Measurements from ENCODE around the gene CD96. TPM values are rescaled to one million over a fixed set of nuclear protein-coding genes. Genes with fewer than 3 reads are reported as not detected.

CD96 gene
- total RNA-seq, 1 experiment from 2014 or later = not detected

- H3K9ac ChIP-seq (ENCODE audit: low read length) = no peak overlapping the region
- H3K9me3 ChIP-seq (ENCODE audit: low read length) = no peaks in the 10 kb centered on the region
- H3K79me2 ChIP-seq (ENCODE audit: low read length) = no peaks in the 10 kb centered on the region
- H3K36me3 ChIP-seq (ENCODE audit: insufficient read depth, low read length) = no peaks in the 10 kb centered on the region
- H3K4me2 ChIP-seq (ENCODE audit: low read depth, low read length, poor library complexity, severe bottlenecking) = no peak overlapping the region
- H3K4me1 ChIP-seq (ENCODE audit: low read length) = no peaks in the 10 kb centered on the region
- no peak overlapping the region for H3K27ac ChIP-seq (ENCODE audit: low read length)
- DNase-seq = no peak
- H3K9me2 ChIP-seq (replicated peaks; ENCODE audit: insufficient read depth, low read length) = no peaks in the 10 kb centered on the region
- no peaks in the 10 kb centered on the region for H4K20me1 ChIP-seq (ENCODE audit: insufficient read depth, low read depth, low read length)
- H3K27me3 ChIP-seq (ENCODE audit: low read length) = no peaks in the 10 kb centered on the region
- no peak overlapping the region for H2AFZ ChIP-seq (ENCODE audit: low read length)
- no peak overlapping the region for H3K4me3 ChIP-seq (ENCODE audit: low read length)
These were observed 28.5 kb downstream of the CD96 start for GRCh38 chr3:111570404-111571030.

GRCh38 chr3:111571282-111571681 lies 29.3 kb downstream of the CD96 start:
- H3K79me2 ChIP-seq (ENCODE audit: low read length) = no peaks in the 10 kb centered on the region
- no peaks in the 10 kb centered on the region for H3K36me3 ChIP-seq (ENCODE audit: insufficient read depth, low read length)
- H3K4me1 ChIP-seq (ENCODE audit: low read length) = no peaks in the 10 kb centered on the region
- no peak for DNase-seq
- no peaks in the 10 kb centered on the region for H3K9me2 ChIP-seq (replicated peaks; ENCODE audit: insufficient read depth, low read length)
- no peaks in the 10 kb centered on the region for H4K20me1 ChIP-seq (ENCODE audit: insufficient read depth, low read depth, low read length)
- H2AFZ ChIP-seq (ENCODE audit: low read length) = no peak overlapping the region
- H3K27me3 ChIP-seq (ENCODE audit: low read length) = no peaks in the 10 kb centered on the region
- H3K27ac ChIP-seq (ENCODE audit: low read length) = no peak overlapping the region
- no peak overlapping the region for H3K4me2 ChIP-seq (ENCODE audit: low read depth, low read length, poor library complexity, severe bottlenecking)
- no peak overlapping the region for H3K9ac ChIP-seq (ENCODE audit: low read length)
- no peaks in the 10 kb centered on the region for H3K9me3 ChIP-seq (ENCODE audit: low read length)
- H3K4me3 ChIP-seq (ENCODE audit: low read length) = no peak overlapping the region

- Histone ChIP-seq H3K27ac (ENCODE audit: low read length) (no peak overlapping the region), H3K4me3 (ENCODE audit: low read length) (no peak overlapping the region), H3K9ac (ENCODE audit: low read length) (no peak overlapping the region), H3K9me3 (ENCODE audit: low read length) (no peaks in the 10 kb centered on the region), H3K4me2 (ENCODE audit: low read depth, low read length, poor library complexity, severe bottlenecking) (no peak overlapping the region), H3K79me2 (ENCODE audit: low read length) (no peaks in the 10 kb centered on the region), H3K27me3 (ENCODE audit: low read length) (no peaks in the 10 kb centered on the region), H3K9me2 (replicated peaks; ENCODE audit: insufficient read depth, low read length) (no peaks in the 10 kb centered on the region), H3K4me1 (ENCODE audit: low read length) (no peaks in the 10 kb centered on the region), H4K20me1 (ENCODE audit: insufficient read depth, low read depth, low read length) (no peaks in the 10 kb centered on the region), H2AFZ (ENCODE audit: low read length) (no peak overlapping the region), H3K36me3 (ENCODE audit: insufficient read depth, low read length) (no peaks in the 10 kb centered on the region)
- no peak for DNase-seq
These were observed 30.0 kb downstream of the CD96 start for GRCh38 chr3:111571907-111572460.

- H3K9me3 ChIP-seq (ENCODE audit: low read length) = no peaks in the 10 kb centered on the region
- no peaks in the 10 kb centered on the region for H3K9me2 ChIP-seq (replicated peaks; ENCODE audit: insufficient read depth, low read length)
- no peak for DNase-seq
- H3K36me3 ChIP-seq (ENCODE audit: insufficient read depth, low read length) = no peaks in the 10 kb centered on the region
- H3K79me2 ChIP-seq (ENCODE audit: low read length) = no peaks in the 10 kb centered on the region
- H3K4me3 ChIP-seq (ENCODE audit: low read length) = no peak overlapping the region
- no peak overlapping the region for H3K4me2 ChIP-seq (ENCODE audit: low read depth, low read length, poor library complexity, severe bottlenecking)
- no peaks in the 10 kb centered on the region for H3K4me1 ChIP-seq (ENCODE audit: low read length)
- H3K9ac ChIP-seq (ENCODE audit: low read length) = no peak overlapping the region
- H4K20me1 ChIP-seq (ENCODE audit: insufficient read depth, low read depth, low read length) = no peaks in the 10 kb centered on the region
- no peak overlapping the region for H2AFZ ChIP-seq (ENCODE audit: low read length)
- no peaks in the 10 kb centered on the region for H3K27me3 ChIP-seq (ENCODE audit: low read length)
- H3K27ac ChIP-seq (ENCODE audit: low read length) = no peak overlapping the region
These were observed 35.1 kb downstream of the CD96 start for GRCh38 chr3:111577113-111577512.

GRCh38 chr3:111577798-111578685 lies 36.0 kb downstream of the CD96 start:
- Histone ChIP-seq H3K9me3 (ENCODE audit: low read length) (no peaks in the 10 kb centered on the region), H2AFZ (ENCODE audit: low read length) (no peak overlapping the region), H3K4me1 (ENCODE audit: low read length) (no peaks in the 10 kb centered on the region), H3K9ac (ENCODE audit: low read length) (no peak overlapping the region), H3K27ac (ENCODE audit: low read length) (no peak overlapping the region), H3K4me3 (ENCODE audit: low read length) (no peak overlapping the region), H3K36me3 (ENCODE audit: insufficient read depth, low read length) (no peaks in the 10 kb centered on the region), H3K4me2 (ENCODE audit: low read depth, low read length, poor library complexity, severe bottlenecking) (no peak overlapping the region), H4K20me1 (ENCODE audit: insufficient read depth, low read depth, low read length) (no peaks in the 10 kb centered on the region), H3K9me2 (replicated peaks; ENCODE audit: insufficient read depth, low read length) (no peaks in the 10 kb centered on the region), H3K79me2 (ENCODE audit: low read length) (no peaks in the 10 kb centered on the region), H3K27me3 (ENCODE audit: low read length) (no peaks in the 10 kb centered on the region)
- peak; percentile 64 for DNase-seq

GRCh38 chr3:111578867-111579266 lies 36.9 kb downstream of the CD96 start:
- no peaks in the 10 kb centered on the region for H3K36me3 ChIP-seq (ENCODE audit: insufficient read depth, low read length)

GRCh38 chr3:111579495-111579894 lies 37.5 kb downstream of the CD96 start:
- DNase-seq = no peak
- Histone ChIP-seq H4K20me1 (ENCODE audit: insufficient read depth, low read depth, low read length) (no peaks in the 10 kb centered on the region), H3K36me3 (ENCODE audit: insufficient read depth, low read length) (no peaks in the 10 kb centered on the region), H2AFZ (ENCODE audit: low read length) (no peak overlapping the region), H3K9me3 (ENCODE audit: low read length) (no peaks in the 10 kb centered on the region), H3K4me2 (ENCODE audit: low read depth, low read length, poor library complexity, severe bottlenecking) (no peak overlapping the region), H3K9ac (ENCODE audit: low read length) (no peak overlapping the region), H3K27ac (ENCODE audit: low read length) (no peak overlapping the region), H3K4me1 (ENCODE audit: low read length) (no peaks in the 10 kb centered on the region), H3K27me3 (ENCODE audit: low read length) (no peaks in the 10 kb centered on the region), H3K4me3 (ENCODE audit: low read length) (no peak overlapping the region), H3K79me2 (ENCODE audit: low read length) (no peaks in the 10 kb centered on the region), H3K9me2 (replicated peaks; ENCODE audit: insufficient read depth, low read length) (no peaks in the 10 kb centered on the region)

More at GRCh38 chr3:111578867-111579266, 36.9 kb downstream of the CD96 start:
- Histone ChIP-seq H3K4me2 (ENCODE audit: low read depth, low read length, poor library complexity, severe bottlenecking) (no peak overlapping the region), H3K9me2 (replicated peaks; ENCODE audit: insufficient read depth, low read length) (no peaks in the 10 kb centered on the region), H3K27ac (ENCODE audit: low read length) (no peak overlapping the region), H4K20me1 (ENCODE audit: insufficient read depth, low read depth, low read length) (no peaks in the 10 kb centered on the region), H3K27me3 (ENCODE audit: low read length) (no peaks in the 10 kb centered on the region), H2AFZ (ENCODE audit: low read length) (no peak overlapping the region), H3K9me3 (ENCODE audit: low read length) (no peaks in the 10 kb centered on the region), H3K79me2 (ENCODE audit: low read length) (no peaks in the 10 kb centered on the region), H3K4me1 (ENCODE audit: low read length) (no peaks in the 10 kb centered on the region), H3K9ac (ENCODE audit: low read length) (no peak overlapping the region), H3K4me3 (ENCODE audit: low read length) (no peak overlapping the region)
- DNase-seq = no peak

- Histone ChIP-seq H3K4me1 (ENCODE audit: low read length) (no peaks in the 10 kb centered on the region), H3K9me2 (replicated peaks; ENCODE audit: insufficient read depth, low read length) (no peaks in the 10 kb centered on the region), H3K9ac (ENCODE audit: low read length) (no peak overlapping the region), H3K36me3 (ENCODE audit: insufficient read depth, low read length) (no peaks in the 10 kb centered on the region), H3K27me3 (ENCODE audit: low read length) (no peaks in the 10 kb centered on the region), H3K4me3 (ENCODE audit: low read length) (no peak overlapping the region), H4K20me1 (ENCODE audit: insufficient read depth, low read depth, low read length) (no peaks in the 10 kb centered on the region), H2AFZ (ENCODE audit: low read length) (no peak overlapping the region), H3K79me2 (ENCODE audit: low read length) (no peaks in the 10 kb centered on the region), H3K27ac (ENCODE audit: low read length) (no peak overlapping the region), H3K4me2 (ENCODE audit: low read depth, low read length, poor library complexity, severe bottlenecking) (no peak overlapping the region), H3K9me3 (ENCODE audit: low read length) (no peaks in the 10 kb centered on the region)
- no peak for DNase-seq
These were observed 39.6 kb downstream of the CD96 start for GRCh38 chr3:111581403-111582119.

Data from Karpas-422 (cell line).